Parathyroid adenoma (tissue), 2 donors: ENCODE measurements around the gene HDAC4.

Source experiments
- H2AFZ ChIP-seq: fragments of 300-600 bp; sonication (generic); one replicate; pipeline ENCODE4 v1.7.0; 2017; ENCODE audit warnings: antibody characterized with exemption, mild to moderate bottlenecking
- H3K27ac ChIP-seq: fragments of 300-600 bp; sonication (generic); one replicate; pipeline ENCODE4 v1.7.0; 2017
- H3K27me3 ChIP-seq: fragments of 300-600 bp; sonication (generic); one replicate; pipeline ENCODE4 v1.7.0; 2017; ENCODE audit warnings: low read length; ENCODE audit not compliant: control insufficient read depth, insufficient read depth
- H3K36me3 ChIP-seq: fragments of 300-600 bp; sonication (generic); one replicate; pipeline ENCODE4 v1.7.0; 2017; ENCODE audit warnings: low read length; ENCODE audit not compliant: control insufficient read depth, insufficient read depth
- H3K4me1 ChIP-seq: fragments of 300-600 bp; sonication (generic); one replicate; pipeline ENCODE4 v1.7.0; 2017; ENCODE audit warnings: control low read depth
- H3K4me2 ChIP-seq: fragments of 300-600 bp; sonication (generic); one replicate; pipeline ENCODE4 v1.7.0; 2017; ENCODE audit warnings: low read length
- H3K4me3 ChIP-seq: fragments of 300-600 bp; sonication (generic); one replicate; pipeline ENCODE4 v1.7.0; 2017; ENCODE audit warnings: low read depth, low read length
- H3K79me2 ChIP-seq: fragments of 300-600 bp; sonication (generic); one replicate; pipeline ENCODE4 v1.7.0; 2017; ENCODE audit warnings: control low read depth
- H3K9ac ChIP-seq: fragments of 300-600 bp; sonication (generic); one replicate; pipeline ENCODE4 v1.7.0; 2017; ENCODE audit warnings: mild to moderate bottlenecking
- H3K9me3 ChIP-seq: fragments of 300-600 bp; sonication (generic); one replicate; pipeline ENCODE4 v1.7.0; 2017; ENCODE audit warnings: low read length; ENCODE audit not compliant: control insufficient read depth
- TF ChIP-seq, protein P1 (sequence below): fragments of 300-600 bp; sonication (generic); IDR thresholded peaks from one replicate; pipeline ENCODE4 v1.7.0; 2017; ENCODE audit warnings: antibody characterized with exemption, mild to moderate bottlenecking
- donor health status: primary hyperparathyroidism.

The HDAC4 gene

DNA sequence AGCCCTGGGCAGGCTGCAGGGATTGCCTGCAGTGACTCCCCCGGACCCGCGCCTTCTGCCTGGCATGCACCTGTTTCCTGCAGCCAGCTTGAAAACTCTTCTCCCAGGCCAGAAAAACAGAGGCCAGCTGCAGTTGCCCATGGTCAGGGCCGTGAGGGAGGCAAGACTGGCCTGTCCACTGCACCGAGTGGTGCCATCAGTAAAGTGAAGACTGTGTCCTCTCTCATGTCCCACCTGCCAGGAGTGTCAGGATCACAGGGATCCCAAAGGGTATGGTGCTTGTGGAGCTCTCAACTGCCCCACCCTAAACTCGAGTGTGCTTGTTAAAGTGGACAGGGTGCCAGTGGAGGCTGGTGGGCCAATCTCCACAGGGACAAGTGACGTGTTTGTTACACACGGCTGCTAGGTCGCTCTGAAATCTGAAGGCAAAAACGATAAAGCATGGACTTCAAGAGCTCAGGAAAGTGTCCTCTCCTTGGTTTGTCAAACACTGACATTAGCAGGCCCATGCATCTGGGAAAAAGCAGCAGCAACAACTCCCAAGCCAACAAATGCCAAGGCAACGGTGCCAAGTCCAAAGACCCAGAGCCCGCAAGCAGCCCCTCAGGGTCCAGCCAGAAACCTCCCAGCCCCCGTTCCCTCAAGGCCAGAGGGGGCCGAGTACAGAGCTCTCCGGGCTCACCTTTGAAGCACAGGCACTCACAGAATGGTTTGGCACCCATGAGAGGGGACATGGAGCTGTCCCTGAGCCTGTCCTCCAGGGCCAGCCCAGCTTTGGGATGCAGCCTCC lies 213.2 kb downstream of the HDAC4 start:
- TF ChIP-seq, protein P1, sequence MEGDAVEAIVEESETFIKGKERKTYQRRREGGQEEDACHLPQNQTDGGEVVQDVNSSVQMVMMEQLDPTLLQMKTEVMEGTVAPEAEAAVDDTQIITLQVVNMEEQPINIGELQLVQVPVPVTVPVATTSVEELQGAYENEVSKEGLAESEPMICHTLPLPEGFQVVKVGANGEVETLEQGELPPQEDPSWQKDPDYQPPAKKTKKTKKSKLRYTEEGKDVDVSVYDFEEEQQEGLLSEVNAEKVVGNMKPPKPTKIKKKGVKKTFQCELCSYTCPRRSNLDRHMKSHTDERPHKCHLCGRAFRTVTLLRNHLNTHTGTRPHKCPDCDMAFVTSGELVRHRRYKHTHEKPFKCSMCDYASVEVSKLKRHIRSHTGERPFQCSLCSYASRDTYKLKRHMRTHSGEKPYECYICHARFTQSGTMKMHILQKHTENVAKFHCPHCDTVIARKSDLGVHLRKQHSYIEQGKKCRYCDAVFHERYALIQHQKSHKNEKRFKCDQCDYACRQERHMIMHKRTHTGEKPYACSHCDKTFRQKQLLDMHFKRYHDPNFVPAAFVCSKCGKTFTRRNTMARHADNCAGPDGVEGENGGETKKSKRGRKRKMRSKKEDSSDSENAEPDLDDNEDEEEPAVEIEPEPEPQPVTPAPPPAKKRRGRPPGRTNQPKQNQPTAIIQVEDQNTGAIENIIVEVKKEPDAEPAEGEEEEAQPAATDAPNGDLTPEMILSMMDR, result no peak
- Histone ChIP-seq H3K9ac (no peak overlapping the region), H3K27me3 (no peaks in the 10 kb centered on the region), H3K27ac (no peak overlapping the region), H3K4me2 (no peak overlapping the region), H3K36me3 (no peaks in the 10 kb centered on the region), H3K79me2 (no peaks in the 10 kb centered on the region), H3K4me1 (no peaks in the 10 kb centered on the region), H3K9me3 (no peaks in the 10 kb centered on the region), H3K4me3 (no peak overlapping the region), H2AFZ (no peak overlapping the region)

DNA sequence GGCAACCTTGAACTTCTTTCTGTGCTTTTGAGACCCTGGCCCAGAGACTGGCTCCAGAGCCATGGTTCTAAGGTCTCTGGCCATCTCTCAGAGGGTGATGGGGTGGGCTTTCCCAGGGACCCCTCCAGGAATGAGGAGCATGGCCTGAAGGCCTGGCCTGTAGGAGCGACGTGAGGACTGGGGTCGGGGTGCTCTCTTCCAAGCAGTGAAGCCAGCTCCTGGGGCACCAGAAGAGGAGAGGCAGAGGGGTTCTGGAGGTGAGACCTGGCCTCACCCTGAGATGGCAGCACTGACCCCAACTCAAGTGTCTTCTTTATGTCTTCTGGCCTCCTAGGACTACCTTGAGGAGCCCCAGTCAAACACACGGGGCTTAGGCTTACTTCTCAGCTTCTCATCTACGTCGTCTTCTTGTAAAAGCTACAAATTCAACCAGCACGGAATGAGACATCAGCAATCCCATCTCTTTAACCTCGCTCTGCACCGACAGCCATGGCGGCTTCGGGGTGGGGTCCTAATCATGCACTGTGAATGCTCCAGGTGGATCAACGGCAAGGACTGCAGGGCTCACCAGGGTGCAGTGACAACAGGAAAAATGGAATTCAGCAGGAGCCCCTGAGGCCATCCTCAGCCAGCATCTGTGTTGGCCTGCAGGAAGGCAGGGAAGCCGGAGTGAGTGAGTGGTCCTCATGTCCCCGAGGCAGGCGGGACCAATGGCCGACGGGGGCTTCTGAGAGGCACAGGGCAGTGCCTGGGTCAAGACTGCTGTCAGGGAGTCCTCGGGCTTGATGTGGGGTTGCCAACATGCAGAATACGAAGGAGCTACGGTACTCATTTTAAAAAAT lies 214.1 kb downstream of the HDAC4 start:
- Histone ChIP-seq H2AFZ (no peak overlapping the region), H3K4me2 (no peak overlapping the region), H3K4me1 (no peaks in the 10 kb centered on the region), H3K9me3 (no peaks in the 10 kb centered on the region), H3K4me3 (no peak overlapping the region), H3K27me3 (no peaks in the 10 kb centered on the region), H3K9ac (no peak overlapping the region), H3K27ac (no peak overlapping the region), H3K79me2 (no peaks in the 10 kb centered on the region), H3K36me3 (no peaks in the 10 kb centered on the region)
- TF ChIP-seq, protein P1, result no peak

DNA sequence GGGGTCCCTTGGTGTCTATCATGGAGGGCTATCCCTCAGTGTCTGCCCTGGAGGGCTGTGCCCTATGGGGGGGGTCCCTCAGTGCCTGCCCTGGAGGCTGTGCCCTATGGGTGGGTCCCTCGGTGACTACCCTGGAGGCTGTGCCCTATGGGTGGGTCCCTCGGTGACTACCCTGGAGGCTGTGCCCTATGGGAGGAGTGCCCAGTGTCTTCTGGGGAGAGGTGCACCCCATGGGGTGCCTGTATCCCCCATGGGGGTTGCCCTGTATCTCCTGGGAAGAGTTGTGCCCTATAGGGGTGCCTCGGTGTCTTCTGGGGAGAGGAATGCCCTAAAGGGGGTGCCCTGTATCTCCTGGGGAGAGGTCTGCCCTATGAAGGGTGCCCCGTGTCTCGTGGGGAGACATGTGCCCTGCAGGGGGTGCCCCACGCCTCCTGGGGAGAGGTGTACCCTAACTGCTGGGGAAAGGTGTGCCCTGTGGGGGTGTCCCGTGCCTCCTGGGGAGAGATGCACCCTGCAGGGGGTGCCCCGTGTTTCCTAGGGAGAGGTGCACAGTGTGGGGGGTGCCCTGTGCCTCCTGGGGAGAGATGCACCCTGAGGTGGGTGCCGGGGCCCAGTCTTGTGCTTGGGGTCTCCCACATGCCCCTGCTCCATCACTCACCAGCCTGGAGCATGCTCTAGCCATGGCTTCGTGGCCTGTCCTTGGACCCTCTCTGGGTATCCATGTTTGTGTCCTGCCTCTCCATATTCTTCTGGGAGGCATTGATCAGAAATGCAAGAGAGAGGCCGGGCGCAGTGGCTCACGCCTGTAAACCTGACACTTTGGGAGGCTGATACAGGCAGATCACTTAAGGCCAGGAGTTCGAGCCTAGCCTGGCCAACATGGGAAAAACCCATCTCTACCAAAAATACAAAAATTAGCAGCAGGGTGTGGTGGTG lies 215.6 kb downstream of the HDAC4 start:
- Histone ChIP-seq H2AFZ (no peak overlapping the region), H3K27me3 (no peaks in the 10 kb centered on the region), H3K36me3 (no peaks in the 10 kb centered on the region), H3K27ac (no peak overlapping the region), H3K4me2 (no peak overlapping the region), H3K9ac (no peak overlapping the region), H3K9me3 (no peaks in the 10 kb centered on the region), H3K4me3 (no peak overlapping the region), H3K4me1 (no peaks in the 10 kb centered on the region), H3K79me2 (no peaks in the 10 kb centered on the region)
- TF ChIP-seq, protein P1, result no peak

DNA sequence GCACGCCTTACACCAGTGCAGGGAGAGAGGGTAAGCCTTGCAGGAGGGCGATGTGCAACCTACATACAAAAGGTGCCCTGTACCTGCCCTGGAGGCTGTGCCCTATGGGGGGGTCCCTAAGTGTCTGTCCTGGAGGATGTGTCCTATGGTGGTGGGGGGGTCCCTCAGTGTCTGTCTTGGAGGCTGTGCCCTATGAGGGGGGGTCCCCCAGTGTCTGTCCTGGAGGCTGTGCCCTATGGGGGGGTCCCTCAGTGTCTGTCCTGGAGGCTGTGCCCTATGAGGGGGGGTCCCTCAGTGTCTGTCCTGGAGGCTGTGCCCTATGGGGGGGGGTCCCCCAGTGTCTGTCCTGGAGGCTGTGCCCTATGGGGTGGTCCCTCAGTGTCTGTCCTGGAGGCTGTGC lies 216.6 kb downstream of the HDAC4 start:
- Histone ChIP-seq H3K9ac (no peak overlapping the region), H3K9me3 (no peaks in the 10 kb centered on the region), H2AFZ (no peak overlapping the region), H3K4me2 (no peak overlapping the region), H3K27me3 (no peaks in the 10 kb centered on the region), H3K4me3 (no peak overlapping the region), H3K36me3 (no peaks in the 10 kb centered on the region), H3K27ac (no peak overlapping the region), H3K4me1 (no peaks in the 10 kb centered on the region), H3K79me2 (no peaks in the 10 kb centered on the region)
- TF ChIP-seq, protein P1, result no peak
